ENCODE results near the gene SERPINI2.

DNA sequence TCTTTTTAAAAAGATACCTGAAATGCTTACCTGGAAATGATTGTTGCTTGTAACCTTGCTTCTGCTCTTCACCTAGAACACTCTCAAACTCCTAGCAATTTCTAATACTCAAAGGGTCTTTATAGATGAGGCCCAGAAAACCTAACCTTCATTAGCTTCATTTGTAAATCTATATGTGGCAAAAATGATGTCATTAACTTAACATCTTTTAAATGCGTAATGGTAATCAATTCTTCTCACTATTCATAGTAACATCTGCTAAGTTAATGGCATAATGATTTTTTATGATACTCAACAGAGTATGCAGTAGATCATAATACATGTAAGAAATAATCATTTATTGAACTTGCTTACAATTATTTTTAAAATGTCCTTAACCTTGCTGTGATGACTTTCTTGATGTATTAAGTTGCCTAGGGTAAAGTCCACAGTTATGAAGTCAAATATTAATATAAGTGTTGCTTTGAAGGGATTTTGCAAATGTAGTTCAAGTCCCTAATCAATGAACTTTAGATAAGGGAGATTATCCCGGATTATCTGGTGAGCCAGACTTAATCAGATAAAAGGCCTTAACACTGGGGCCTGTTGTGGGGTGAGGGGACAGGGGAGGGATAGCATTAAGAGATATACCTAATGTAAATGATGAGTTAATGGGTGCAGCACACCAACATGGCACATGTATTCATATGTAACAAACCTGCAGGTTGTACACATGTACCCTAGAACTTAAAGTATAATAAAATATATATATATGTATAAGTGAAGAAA, 10.1 kb upstream of the SERPINI2 start:
- no peak for TF ChIP-seq CTCF (IDR thresholded peaks at IDR 0.05)
- TF ChIP-seq POLR2A (IDR thresholded peaks at IDR 0.05), result no peak

Data from Peyer's patch (tissue), 4 donors.